Cardiac muscle cell (in vitro differentiated cells and primary cell): Measurements from ENCODE around the gene LDLR. TPM values are rescaled to one million over a fixed set of nuclear protein-coding genes. Genes with fewer than 3 reads are reported as not detected.
A peak's percentile ranks its signal among the peaks of the same experiment; 100 is the strongest.

Source experiments
- DNase-seq, 2 donors: peaks; one replicate each; pipeline versions ENCODE4 v3.0.0 to v3.0.0-alpha.2; 2010 to 2017; ENCODE audit warnings: low read depth in 1 of 2, low spot score in 1 of 2
- H3K27ac ChIP-seq: fragments of 200-600 bp; sonication (generic); 2 replicates; pipeline ENCODE4 v1.5.1; 2016
- H3K27me3 ChIP-seq: fragments of 200-600 bp; sonication (generic); 2 replicates; pipeline ENCODE4 v1.6.0; 2016; ENCODE audit warnings: control low read depth
- H3K36me3 ChIP-seq: fragments of 200-600 bp; sonication (generic); 2 replicates; pipeline ENCODE4 v1.5.1; 2016; ENCODE audit warnings: control low read depth
- H3K4me1 ChIP-seq: fragments of 200-600 bp; sonication (generic); 2 replicates; pipeline ENCODE4 v1.8.1; 2017; ENCODE audit warnings: low read depth, mild to moderate bottlenecking, mixed run types
- H3K4me3 ChIP-seq: fragments of 200-600 bp; sonication (generic); 2 replicates; pipeline ENCODE4 v1.5.1; 2016; ENCODE audit warnings: mild to moderate bottlenecking
- H3K9me3 ChIP-seq: fragments of 200-600 bp; sonication (generic); 2 replicates; pipeline ENCODE4 v1.5.1; 2017; ENCODE audit warnings: low read depth, mild to moderate bottlenecking, control low read depth
- CTCF ChIP-seq: IDR thresholded peaks from 2 replicates; pipeline ENCODE4 v1.5.1; 2012; ENCODE audit warnings: low read depth, mild to moderate bottlenecking, low read length
- polyA plus RNA-seq: library from polyadenylated mRNA; unstranded; fragments of >200 nt; fragmentation: Nextera tagmentation; extraction: Ambion mirVana; gene quantifications from 2 replicates; pipeline ENCODE4 v1.2.1, GENCODE V29; 2016
- total RNA-seq: library from RNA; depleted of rRNA; stranded (reverse); fragments of >200 nt; gene quantifications from 2 replicates; pipeline ENCODE4 v1.2.3, GENCODE V29; 2016

Gene LDLR
- total and polyA plus RNA-seq, 2 experiments from 2014 or later, result 98.6 to 107 TPM

GRCh38 chr19:11111117-11111770 lies 22.0 kb downstream of the LDLR start:
- H3K27ac ChIP-seq, result no peak overlapping the region
- TF ChIP-seq CTCF, result no peak
- DNase-seq, result no peak

GRCh38 chr19:11111771-11112144 lies 22.5 kb downstream of the LDLR start:
- Histone ChIP-seq H3K27me3 (no peaks in the 10 kb centered on the region), H3K36me3 (peaks cover 80% of the 10 kb centered on the region), H3K4me3 (no peak overlapping the region), H3K27ac (no peak overlapping the region), H3K4me1 (no peaks in the 10 kb centered on the region), H3K9me3 (no peaks in the 10 kb centered on the region)
- TF ChIP-seq CTCF, result no peak
- DNase-seq, result no peak

More at GRCh38 chr19:11111117-11111770, 22.0 kb downstream of the LDLR start:
- Histone ChIP-seq H3K4me1 (no peaks in the 10 kb centered on the region), H3K27me3 (no peaks in the 10 kb centered on the region), H3K9me3 (no peaks in the 10 kb centered on the region), H3K36me3 (peaks cover 80% of the 10 kb centered on the region), H3K4me3 (no peak overlapping the region)

- Histone ChIP-seq H3K4me3 (no peak overlapping the region), H3K4me1 (no peaks in the 10 kb centered on the region), H3K36me3 (peaks cover 81% of the 10 kb centered on the region), H3K27ac (no peak overlapping the region), H3K27me3 (no peaks in the 10 kb centered on the region), H3K9me3 (no peaks in the 10 kb centered on the region)
- no peak for TF ChIP-seq CTCF
- no peak for DNase-seq
These were observed 24.0 kb downstream of the LDLR start for GRCh38 chr19:11113140-11113708.

GRCh38 chr19:11115042-11115441 lies 25.8 kb downstream of the LDLR start:
- Histone ChIP-seq H3K36me3 (peaks cover 82% of the 10 kb centered on the region), H3K4me3 (no peak overlapping the region), H3K27ac (peak overlapping the region; percentile 68), H3K27me3 (no peaks in the 10 kb centered on the region), H3K9me3 (no peaks in the 10 kb centered on the region), H3K4me1 (no peaks in the 10 kb centered on the region)
- TF ChIP-seq CTCF, result no peak
- no peak for DNase-seq

GRCh38 chr19:11115895-11116446 lies 26.7 kb downstream of the LDLR start:
- no peak for DNase-seq
- peak overlapping the region; percentile 60 for H3K27ac ChIP-seq
- H3K9me3 ChIP-seq, result no peaks in the 10 kb centered on the region
- peaks cover 82% of the 10 kb centered on the region for H3K36me3 ChIP-seq
- TF ChIP-seq CTCF, result no peak
- H3K4me1 ChIP-seq, result no peaks in the 10 kb centered on the region
- no peaks in the 10 kb centered on the region for H3K27me3 ChIP-seq
- H3K4me3 ChIP-seq, result no peak overlapping the region
